Endodermal cell (in vitro differentiated cells): ENCODE results near the gene ABLIM3. TPM values are rescaled to one million over a fixed set of nuclear protein-coding genes. Genes with fewer than 3 reads are reported as not detected.
A peak's percentile ranks its signal among the peaks of the same experiment; 100 is the strongest.

Experiments
- DNase-seq: peaks from one replicate; pipeline ENCODE4 v3.0.0-alpha.2; 2017
- H3K27ac ChIP-seq: 2 replicates; pipeline ENCODE4 v1.5.1; 2013; ENCODE audit warnings: mild to moderate bottlenecking, low read depth, low read length, moderate library complexity
- H3K27me3 ChIP-seq: 2 replicates; pipeline ENCODE4 v1.6.1; 2013; ENCODE audit warnings: mild to moderate bottlenecking, low read length, moderate library complexity; ENCODE audit not compliant: insufficient read depth, control insufficient read depth, poor library complexity, severe bottlenecking
- H3K36me3 ChIP-seq: 2 replicates; pipeline ENCODE4 v1.7.0; 2013; ENCODE audit warnings: mild to moderate bottlenecking, low read length, moderate library complexity; ENCODE audit not compliant: control insufficient read depth, insufficient read depth
- H3K4me1 ChIP-seq: one replicate; pipeline ENCODE4 v1.7.0; 2013; ENCODE audit warnings: low read length; ENCODE audit not compliant: control insufficient read depth, insufficient read depth
- H3K4me3 ChIP-seq: 2 replicates; pipeline ENCODE4 v1.5.1; 2013; ENCODE audit warnings: mild to moderate bottlenecking, low read length, moderate library complexity
- H3K9ac ChIP-seq: 2 replicates; pipeline ENCODE4 v1.6.1; 2013; ENCODE audit warnings: mild to moderate bottlenecking, low read length, moderate library complexity; ENCODE audit not compliant: poor library complexity, severe bottlenecking; ENCODE audit errors: extremely low read depth
- H3K9me3 ChIP-seq: 2 replicates; pipeline ENCODE4 v1.6.1; 2013; ENCODE audit warnings: mild to moderate bottlenecking, low read length, moderate library complexity; ENCODE audit not compliant: control insufficient read depth
- H3K27ac Mint-ChIP-seq: 2 replicates; pipeline ENCODE4 v1.8.0; 2020; ENCODE audit warnings: mixed read lengths
- H3K27me3 Mint-ChIP-seq: 2 replicates; pipeline ENCODE4 v1.8.0; 2021; ENCODE audit warnings: mild to moderate bottlenecking, mixed read lengths; ENCODE audit not compliant: insufficient read depth
- H3K36me3 Mint-ChIP-seq: 2 replicates; pipeline ENCODE4 v1.8.0; 2020; ENCODE audit warnings: low read depth, mixed read lengths
- H3K4me1 Mint-ChIP-seq: 2 replicates; pipeline ENCODE4 v1.8.0; 2020; ENCODE audit warnings: mixed read lengths
- H3K4me3 Mint-ChIP-seq: 2 replicates; pipeline ENCODE4 v1.8.0; 2020; ENCODE audit warnings: mild to moderate bottlenecking, moderate library complexity, mixed read lengths
- H3K9me3 Mint-ChIP-seq: 2 replicates; pipeline ENCODE4 v1.8.0; 2020; ENCODE audit warnings: mild to moderate bottlenecking, mixed read lengths
- WGBS, 2 experiments: methylation state at CpG; one replicate each; pipeline versions ENCODE4 v1.1.5 to v1.1.7; 2013; ENCODE audit warnings: missing lambda C conversion rate in 2 of 2, mixed read lengths in 1 of 2; ENCODE audit not compliant: insufficient coverage in 1 of 2, insufficient read length in 1 of 2; 5-methylcytosine and 5-hydroxymethylcytosine counted together
- total RNA-seq, 2 donors: library from RNA; stranded (reverse); fragmentation: NEBNext Ultra II Directional in 1 of 2; extraction: Animal tissue kit (Norgen Biotek cat#: 25700) in 1 of 2; gene quantifications; 2 replicates in 1 of 2; 3 replicates in 1 of 2; pipeline ENCODE4 v1.2.1, GENCODE V29; 2021
- TF ChIP-seq, protein P1 (sequence below): fragments of 200-600 bp; sonication (generic); conservative IDR thresholded peaks from 2 replicates; pipeline ENCODE4 v1.5.0; 2021; ENCODE audit warnings: antibody characterized with exemption, mild to moderate bottlenecking

The ABLIM3 gene
- total RNA-seq, 2 donors from 2014 or later = 0.24 to 0.66 TPM

- Mint-ChIP-seq H3K9me3 (no peaks in the 10 kb centered on the region), H3K4me1 (no peaks in the 10 kb centered on the region), H3K4me3 (no peak overlapping the region), H3K27me3 (peaks cover 42% of the 10 kb centered on the region), H3K36me3 (no peaks in the 10 kb centered on the region), H3K27ac (no peak overlapping the region)
- Histone ChIP-seq H3K9ac (no peak overlapping the region), H3K4me1 (no peaks in the 10 kb centered on the region), H3K27me3 (peaks cover 68% of the 10 kb centered on the region), H3K4me3 (no peak overlapping the region), H3K9me3 (no peaks in the 10 kb centered on the region), H3K27ac (no peak overlapping the region), H3K36me3 (no peaks in the 10 kb centered on the region)
- WGBS, 2 experiments = 53% methylated on average over 3 of the region's 3 CpGs; no CpG with 5 or more reads in 1 of the 2 experiments
- peak; percentile 83 for DNase-seq
- TF ChIP-seq, protein P1, sequence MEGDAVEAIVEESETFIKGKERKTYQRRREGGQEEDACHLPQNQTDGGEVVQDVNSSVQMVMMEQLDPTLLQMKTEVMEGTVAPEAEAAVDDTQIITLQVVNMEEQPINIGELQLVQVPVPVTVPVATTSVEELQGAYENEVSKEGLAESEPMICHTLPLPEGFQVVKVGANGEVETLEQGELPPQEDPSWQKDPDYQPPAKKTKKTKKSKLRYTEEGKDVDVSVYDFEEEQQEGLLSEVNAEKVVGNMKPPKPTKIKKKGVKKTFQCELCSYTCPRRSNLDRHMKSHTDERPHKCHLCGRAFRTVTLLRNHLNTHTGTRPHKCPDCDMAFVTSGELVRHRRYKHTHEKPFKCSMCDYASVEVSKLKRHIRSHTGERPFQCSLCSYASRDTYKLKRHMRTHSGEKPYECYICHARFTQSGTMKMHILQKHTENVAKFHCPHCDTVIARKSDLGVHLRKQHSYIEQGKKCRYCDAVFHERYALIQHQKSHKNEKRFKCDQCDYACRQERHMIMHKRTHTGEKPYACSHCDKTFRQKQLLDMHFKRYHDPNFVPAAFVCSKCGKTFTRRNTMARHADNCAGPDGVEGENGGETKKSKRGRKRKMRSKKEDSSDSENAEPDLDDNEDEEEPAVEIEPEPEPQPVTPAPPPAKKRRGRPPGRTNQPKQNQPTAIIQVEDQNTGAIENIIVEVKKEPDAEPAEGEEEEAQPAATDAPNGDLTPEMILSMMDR = no peak
Measured at GRCh38 chr5:149254506-149254905, 113.2 kb downstream of the ABLIM3 start.

DNA sequence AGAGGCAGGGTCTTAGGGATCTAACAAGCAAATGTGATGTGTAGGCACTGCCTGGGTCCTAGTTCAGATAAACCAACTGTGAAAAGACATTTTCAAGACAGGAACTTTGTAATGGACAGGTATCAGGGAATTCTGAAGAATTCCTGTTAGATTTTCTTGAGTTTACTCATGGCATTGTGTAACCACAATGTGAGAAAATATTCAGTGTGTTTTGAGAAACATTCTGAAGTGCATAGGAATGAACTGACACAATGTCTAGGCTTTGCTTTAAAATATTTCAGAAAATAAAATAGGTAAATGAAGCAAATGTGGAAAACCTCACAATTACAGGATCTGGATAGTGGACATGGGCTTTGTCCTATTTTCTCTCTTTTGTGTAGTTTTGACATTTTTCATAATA lies 115.2 kb downstream of the ABLIM3 start:
- H3K27ac Mint-ChIP-seq = no peak overlapping the region

DNA sequence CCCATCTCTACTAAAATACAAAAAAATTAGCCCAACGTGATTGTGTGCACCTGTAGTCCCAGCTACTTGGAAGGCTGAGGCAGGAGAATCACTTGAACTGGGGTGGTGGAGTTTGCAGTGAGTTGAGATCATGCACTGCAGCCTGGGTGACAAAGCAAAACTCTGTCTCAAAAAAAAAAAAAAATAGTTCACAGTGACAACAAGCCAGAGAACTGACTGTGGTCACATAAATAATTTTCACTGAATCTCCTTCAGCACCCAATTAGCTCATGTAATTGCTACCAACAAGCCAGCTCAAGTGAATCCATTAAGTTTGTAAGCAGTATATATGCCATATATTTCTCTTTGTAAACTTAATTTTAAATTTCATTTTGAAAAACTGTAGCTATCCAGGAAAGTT lies 115.8 kb downstream of the ABLIM3 start:
- no peaks in the 10 kb centered on the region for H3K4me1 ChIP-seq
- H3K36me3 ChIP-seq = no peaks in the 10 kb centered on the region
- Mint-ChIP-seq H3K9me3 (no peaks in the 10 kb centered on the region), H3K36me3 (no peaks in the 10 kb centered on the region), H3K4me3 (no peak overlapping the region), H3K4me1 (no peaks in the 10 kb centered on the region), H3K27me3 (peaks cover 51% of the 10 kb centered on the region), H3K27ac (no peak overlapping the region)
- H3K9ac ChIP-seq = no peak overlapping the region
- H3K9me3 ChIP-seq = no peaks in the 10 kb centered on the region
- no peak for DNase-seq
- TF ChIP-seq, protein P1 = no peak
- H3K27me3 ChIP-seq = peaks cover 68% of the 10 kb centered on the region
- H3K4me3 ChIP-seq = no peak overlapping the region
- no peak overlapping the region for H3K27ac ChIP-seq
- WGBS, 2 experiments = 89% methylated on average over 1 of the region's 1 CpG; no CpG with 5 or more reads in 1 of the 2 experiments

More for the DNA sequence above, 115.2 kb downstream of the ABLIM3 start:
- Mint-ChIP-seq H3K36me3 (no peaks in the 10 kb centered on the region), H3K9me3 (no peaks in the 10 kb centered on the region), H3K27me3 (peaks cover 51% of the 10 kb centered on the region), H3K4me3 (no peak overlapping the region), H3K4me1 (no peaks in the 10 kb centered on the region)
- DNase-seq = no peak
- Histone ChIP-seq H3K27ac (no peak overlapping the region), H3K9me3 (no peaks in the 10 kb centered on the region), H3K36me3 (no peaks in the 10 kb centered on the region), H3K27me3 (peaks cover 67% of the 10 kb centered on the region), H3K4me3 (no peak overlapping the region), H3K9ac (no peak overlapping the region), H3K4me1 (no peaks in the 10 kb centered on the region)
- TF ChIP-seq, protein P1 = no peak
